ENCODE results near the gene STARD13. TPM values are rescaled to one million over a fixed set of nuclear protein-coding genes. Genes with fewer than 3 reads are reported as not detected.
A peak's percentile ranks its signal among the peaks of the same experiment; 100 is the strongest.

STARD13 gene
- total RNA-seq, 1 donor, result 52.2 TPM

DNA sequence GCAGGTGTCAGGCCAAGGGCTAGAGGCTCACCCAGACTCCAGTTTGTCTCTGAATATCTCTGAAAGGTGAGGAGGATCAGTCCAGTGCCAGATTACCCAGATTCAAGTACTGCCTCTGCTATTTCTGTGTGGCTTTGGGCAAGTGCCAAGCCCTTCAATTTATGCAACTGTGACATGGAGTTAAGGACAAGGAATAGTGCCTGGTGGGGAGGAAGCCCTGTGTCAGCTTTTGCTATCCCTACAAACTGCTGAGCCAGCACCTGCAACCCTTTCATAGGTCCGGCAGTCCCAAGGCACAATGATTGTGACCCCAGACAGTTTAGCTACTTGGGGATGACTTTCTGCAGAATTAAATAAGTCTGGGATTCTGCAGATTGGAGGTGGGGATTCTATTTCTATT lies 146.4 kb downstream of the STARD13 start:
- DNase-seq (ENCODE audit: low read depth), result no peak
- TF ChIP-seq CTCF (IDR thresholded peaks at IDR 0.05; ENCODE audit: insufficient read depth, low read depth, low read length), result no peak
- H3K4me3 ChIP-seq (ENCODE audit: low read depth, low read length), result no peak overlapping the region

DNA sequence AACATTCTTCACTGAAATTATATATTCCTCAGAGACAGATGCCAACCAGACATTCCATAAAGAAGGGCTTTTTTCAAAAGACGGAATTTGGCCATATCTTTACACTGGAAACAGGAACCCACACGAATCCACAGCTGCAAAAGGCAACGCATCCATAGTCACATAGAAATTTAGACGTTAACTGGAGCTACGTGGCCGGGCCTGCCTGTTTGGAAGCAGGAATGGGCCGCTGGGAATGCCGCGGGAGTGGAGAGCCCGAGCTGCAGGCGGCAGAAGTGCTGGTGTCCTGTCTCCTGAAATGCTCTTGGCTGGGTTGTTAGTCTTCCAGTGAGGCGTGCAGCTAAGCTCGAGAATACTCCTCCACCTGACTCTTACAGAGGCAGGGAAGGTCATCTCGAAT lies 147.1 kb downstream of the STARD13 start:
- no peak for DNase-seq (ENCODE audit: low read depth)
- no peak overlapping the region for H3K4me3 ChIP-seq (ENCODE audit: low read depth, low read length)
- TF ChIP-seq CTCF (IDR thresholded peaks at IDR 0.05; ENCODE audit: insufficient read depth, low read depth, low read length), result no peak

DNA sequence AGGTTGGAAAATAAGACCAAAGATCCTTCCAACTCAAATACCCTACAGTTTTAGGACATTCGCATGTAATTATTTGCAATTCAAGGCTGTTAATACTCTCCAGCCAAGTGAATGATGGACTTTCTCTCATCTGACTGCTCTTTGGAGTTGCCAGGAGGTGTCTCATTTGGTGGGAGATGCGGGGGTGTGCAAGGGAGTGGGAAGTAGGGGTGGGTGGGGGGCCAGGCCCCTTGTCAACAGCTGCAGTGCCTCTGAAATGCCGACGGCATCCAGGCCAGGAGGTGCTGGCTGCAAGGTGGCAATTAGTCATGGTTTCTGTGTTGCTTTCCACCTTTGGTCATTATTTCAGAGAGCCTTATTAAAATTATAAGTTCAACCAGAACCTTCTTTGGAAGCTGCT lies 147.8 kb downstream of the STARD13 start:
- no peak for DNase-seq (ENCODE audit: low read depth)
- H3K4me3 ChIP-seq (ENCODE audit: low read depth, low read length), result no peak overlapping the region
- TF ChIP-seq CTCF (IDR thresholded peaks at IDR 0.05; ENCODE audit: insufficient read depth, low read depth, low read length), result no peak

DNA sequence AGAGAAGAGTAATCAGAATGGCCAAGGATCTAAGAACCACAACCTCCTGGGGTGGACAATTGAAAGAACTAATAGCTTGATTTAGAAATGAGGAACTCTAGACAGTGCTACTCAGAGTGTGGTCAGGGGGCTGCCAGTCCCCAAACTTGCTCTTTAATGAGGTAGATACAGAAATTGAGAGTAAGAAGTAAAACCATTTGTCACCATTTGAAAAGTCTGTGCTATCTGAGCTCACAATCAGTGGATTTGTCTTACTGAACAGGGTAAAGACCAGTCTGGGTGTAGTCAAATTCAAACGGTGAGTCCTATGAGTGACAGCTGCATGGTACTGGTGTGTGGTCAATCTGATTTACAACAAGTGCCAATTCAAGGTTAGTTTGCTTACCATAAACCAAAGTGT lies 150.5 kb downstream of the STARD13 start:
- DNase-seq (ENCODE audit: low read depth), result no peak
- H3K4me3 ChIP-seq (ENCODE audit: low read depth, low read length), result no peak overlapping the region
- no peak for TF ChIP-seq CTCF (IDR thresholded peaks at IDR 0.05; ENCODE audit: insufficient read depth, low read depth, low read length)

- DNase-seq (ENCODE audit: low read depth), result peak; percentile 73
- TF ChIP-seq CTCF (IDR thresholded peaks at IDR 0.05; ENCODE audit: insufficient read depth, low read depth, low read length), result no peak
- H3K4me3 ChIP-seq (ENCODE audit: low read depth, low read length), result no peak overlapping the region
These were observed 151.3 kb downstream of the STARD13 start for GRCh38 chr13:33134213-33134612.

- DNase-seq (ENCODE audit: low read depth), result peak; percentile 57
- no peak for TF ChIP-seq CTCF (IDR thresholded peaks at IDR 0.05; ENCODE audit: insufficient read depth, low read depth, low read length)
- H3K4me3 ChIP-seq (ENCODE audit: low read depth, low read length), result no peak overlapping the region
These were observed 152.7 kb downstream of the STARD13 start for GRCh38 chr13:33132644-33133440.

- TF ChIP-seq CTCF (IDR thresholded peaks at IDR 0.05; ENCODE audit: insufficient read depth, low read depth, low read length), result no peak
- no peak overlapping the region for H3K4me3 ChIP-seq (ENCODE audit: low read depth, low read length)
- DNase-seq (ENCODE audit: low read depth), result no peak
These were observed 155.7 kb downstream of the STARD13 start for GRCh38 chr13:33129886-33130285.
